HG02852 (cell line): Measurements from ENCODE around the gene MCRIP2.

Experiments used
- ATAC-seq: cut with Tn5 transposase; IDR thresholded peaks from one replicate; pipeline ENCODE4 v1.9.1; 2021; ENCODE audit warnings: mild to moderate bottlenecking, moderate library complexity; ENCODE audit not compliant: unreplicated experiment

The MCRIP2 gene

GRCh38 chr16:616733-617586 is 24.7 kb upstream of the MCRIP2 start:
- no peak for ATAC-seq

- ATAC-seq = no peak
These were observed 23.8 kb upstream of the MCRIP2 start for GRCh38 chr16:617855-618254.

GRCh38 chr16:619476-620100 is 22.0 kb upstream of the MCRIP2 start:
- ATAC-seq = no peak

GRCh38 chr16:620700-621525 is 20.7 kb upstream of the MCRIP2 start:
- no peak for ATAC-seq

GRCh38 chr16:621526-622105 is 20.0 kb upstream of the MCRIP2 start:
- ATAC-seq = no peak

- ATAC-seq = no peak
These were observed 18.7 kb upstream of the MCRIP2 start for GRCh38 chr16:622920-623280.

GRCh38 chr16:624526-625070 is 17.0 kb upstream of the MCRIP2 start:
- ATAC-seq = no peak

- no peak for ATAC-seq
These were observed 16.3 kb upstream of the MCRIP2 start for GRCh38 chr16:625117-625976.

- ATAC-seq = no peak
These were observed 15.5 kb upstream of the MCRIP2 start for GRCh38 chr16:625977-626765.

GRCh38 chr16:626787-627453 is 14.7 kb upstream of the MCRIP2 start:
- ATAC-seq = no peak

GRCh38 chr16:627454-628239 is 14.0 kb upstream of the MCRIP2 start:
- no peak for ATAC-seq

- ATAC-seq = no peak
These were observed 13.1 kb upstream of the MCRIP2 start for GRCh38 chr16:628321-629061.

- ATAC-seq = no peak
These were observed 12.3 kb upstream of the MCRIP2 start for GRCh38 chr16:629185-629832.

- ATAC-seq = no peak
These were observed 11.8 kb upstream of the MCRIP2 start for GRCh38 chr16:629833-630248.

- no peak for ATAC-seq
These were observed 11.3 kb upstream of the MCRIP2 start for GRCh38 chr16:630249-630814.

GRCh38 chr16:630815-631405 is 10.7 kb upstream of the MCRIP2 start, which contains the start of gene WFIKKN1:
Gene WFIKKN1, plus strand, starts transcription at chr16:630985. Its CDS starts 269 bp downstream, at chr16:631254.
- ATAC-seq = no peak
